Activated CD4-positive, alpha-beta T cell treated with anti-CD3 and anti-CD28 coated beads, Interleukin-2, amount 10 ng/mL, durations not matched to agents 24 days and 14 days (primary cell): ENCODE results near the gene C6orf58. TPM values are rescaled to one million over a fixed set of nuclear protein-coding genes. Genes with fewer than 3 reads are reported as not detected.
"Not testable (repeated sequence)": the region's sequence is repeated elsewhere in the genome, so short reads cannot be mapped to it uniquely, and the experiment has no call there.

Experiments used
- DNase-seq: peaks from one replicate; pipeline ENCODE4 v3.0.0; 2022
- H3K27ac Mint-ChIP-seq: one replicate; pipeline ENCODE4 v1.8.0; 2022; ENCODE audit warnings: mild to moderate bottlenecking, mixed read lengths
- H3K27me3 Mint-ChIP-seq: one replicate; pipeline ENCODE4 v1.8.0; 2022; ENCODE audit warnings: mixed read lengths
- H3K36me3 Mint-ChIP-seq: one replicate; pipeline ENCODE4 v1.8.0; 2022; ENCODE audit warnings: low read depth, mild to moderate bottlenecking, mixed read lengths
- H3K4me1 Mint-ChIP-seq: one replicate; pipeline ENCODE4 v1.8.0; 2021; ENCODE audit warnings: mixed read lengths
- H3K4me3 Mint-ChIP-seq: one replicate; pipeline ENCODE4 v1.8.0; 2022; ENCODE audit warnings: mild to moderate bottlenecking, moderate library complexity, mixed read lengths
- H3K9me3 Mint-ChIP-seq: one replicate; pipeline ENCODE4 v1.8.0; 2021; ENCODE audit warnings: mixed read lengths
- intact Hi-C: fragments of 100-400 bp; cut with micrococcal nuclease; formaldehyde crosslinking; loops from one replicate; pipeline ENCODE4 v1.15.1; 2023
- total RNA-seq: library from RNA; stranded (reverse); gene quantifications from 2 replicates; pipeline ENCODE4 v1.2.3, GENCODE V29; 2022

The C6orf58 gene
- total RNA-seq, 1 donor from 2014 or later = not detected

GRCh38 chr6:127570739-127571389, 6.1 kb upstream of the C6orf58 start:
- Mint-ChIP-seq H3K27me3 (peaks cover 7% of the 10 kb centered on the region), H3K4me1 (peaks cover 10% of the 10 kb centered on the region), H3K4me3 (no peak overlapping the region), H3K9me3 (no peaks in the 10 kb centered on the region), H3K27ac (no peak overlapping the region), H3K36me3 (no peaks in the 10 kb centered on the region)
- DNase-seq = no peak
- intact Hi-C loops = loop anchor here (2.0 kb wide), 1 partner anchor 1086 kb away; no protein-coding TSS in a partner anchor

- H3K4me1 Mint-ChIP-seq = no peaks in the 10 kb centered on the region
- no peak for DNase-seq
- H3K4me3 Mint-ChIP-seq = no peak overlapping the region
- H3K36me3 Mint-ChIP-seq = no peaks in the 10 kb centered on the region
- H3K27me3 Mint-ChIP-seq = peaks cover 20% of the 10 kb centered on the region
- intact Hi-C loops = no loop called here
- no peak overlapping the region for H3K27ac Mint-ChIP-seq
- H3K9me3 Mint-ChIP-seq = no peaks in the 10 kb centered on the region
These were observed 1.9 kb downstream of the C6orf58 start for GRCh38 chr6:127578900-127579299.

GRCh38 chr6:127581576-127581975, 4.6 kb downstream of the C6orf58 start:
- Mint-ChIP-seq H3K4me1 (no peaks in the 10 kb centered on the region), H3K36me3 (no peaks in the 10 kb centered on the region), H3K27ac (no peak overlapping the region), H3K4me3 (no peak overlapping the region), H3K9me3 (no peaks in the 10 kb centered on the region), H3K27me3 (peaks cover 15% of the 10 kb centered on the region)
- no peak for DNase-seq
- intact Hi-C loops = no loop called here

GRCh38 chr6:127582777-127583462, 5.9 kb downstream of the C6orf58 start:
- Mint-ChIP-seq H3K9me3 (no peaks in the 10 kb centered on the region), H3K27ac (no peak overlapping the region), H3K4me3 (no peak overlapping the region), H3K36me3 (no peaks in the 10 kb centered on the region), H3K27me3 (peaks cover 6% of the 10 kb centered on the region), H3K4me1 (no peaks in the 10 kb centered on the region)
- intact Hi-C loops = no loop called here
- DNase-seq = no peak

GRCh38 chr6:127585123-127585522, 8.1 kb downstream of the C6orf58 start:
- intact Hi-C loops = no loop called here
- Mint-ChIP-seq H3K27me3 (peaks cover 6% of the 10 kb centered on the region), H3K36me3 (no peaks in the 10 kb centered on the region), H3K9me3 (no peaks in the 10 kb centered on the region), H3K4me3 (no peak overlapping the region), H3K4me1 (no peaks in the 10 kb centered on the region), H3K27ac (no peak overlapping the region)
- DNase-seq = no peak

GRCh38 chr6:127586372-127586771, 9.4 kb downstream of the C6orf58 start:
- DNase-seq = no peak
- no peaks in the 10 kb centered on the region for H3K36me3 Mint-ChIP-seq
- no peaks in the 10 kb centered on the region for H3K9me3 Mint-ChIP-seq
- intact Hi-C loops = no loop called here
- no peak overlapping the region for H3K4me3 Mint-ChIP-seq
- peaks cover 7% of the 10 kb centered on the region for H3K27me3 Mint-ChIP-seq
- no peaks in the 10 kb centered on the region for H3K4me1 Mint-ChIP-seq
- no peak overlapping the region for H3K27ac Mint-ChIP-seq

- H3K4me3 Mint-ChIP-seq = no peak overlapping the region
- H3K9me3 Mint-ChIP-seq = no peaks in the 10 kb centered on the region
- no peak for DNase-seq
- intact Hi-C loops = no loop called here
- H3K27ac Mint-ChIP-seq = no peak overlapping the region
- peaks cover 7% of the 10 kb centered on the region for H3K27me3 Mint-ChIP-seq
- H3K4me1 Mint-ChIP-seq = no peaks in the 10 kb centered on the region
- no peaks in the 10 kb centered on the region for H3K36me3 Mint-ChIP-seq
These were observed 10.9 kb downstream of the C6orf58 start for GRCh38 chr6:127587875-127588274.

GRCh38 chr6:127589135-127589534, 12.2 kb downstream of the C6orf58 start:
- peaks cover 7% of the 10 kb centered on the region for H3K27me3 Mint-ChIP-seq
- H3K4me3 Mint-ChIP-seq = no peak overlapping the region
- intact Hi-C loops = no loop called here
- no peaks in the 10 kb centered on the region for H3K36me3 Mint-ChIP-seq
- no peak for DNase-seq
- H3K4me1 Mint-ChIP-seq = no peaks in the 10 kb centered on the region
- H3K9me3 Mint-ChIP-seq = no peaks in the 10 kb centered on the region
- H3K27ac Mint-ChIP-seq = no peak overlapping the region

GRCh38 chr6:127590344-127590743, 13.4 kb downstream of the C6orf58 start:
- Mint-ChIP-seq H3K9me3 (no peaks in the 10 kb centered on the region), H3K36me3 (no peaks in the 10 kb centered on the region), H3K27me3 (peaks cover 7% of the 10 kb centered on the region), H3K4me1 (no peaks in the 10 kb centered on the region), H3K27ac (no peak overlapping the region), H3K4me3 (no peak overlapping the region)
- intact Hi-C loops = no loop called here
- DNase-seq = no peak

- DNase-seq = no peak
- Mint-ChIP-seq H3K27me3 (peaks cover 6% of the 10 kb centered on the region), H3K27ac (no peak overlapping the region), H3K36me3 (no peaks in the 10 kb centered on the region), H3K4me3 (peak overlapping the region; percentile 17), H3K4me1 (no peaks in the 10 kb centered on the region), H3K9me3 (no peaks in the 10 kb centered on the region)
- intact Hi-C loops = no loop called here
These were observed 16.0 kb downstream of the C6orf58 start for GRCh38 chr6:127592964-127593363.

GRCh38 chr6:127593456-127593855, 16.5 kb downstream of the C6orf58 start:
- H3K4me3 Mint-ChIP-seq = peak overlapping the region; percentile 17
- H3K4me1 Mint-ChIP-seq, H3K36me3 Mint-ChIP-seq, intact Hi-C loops, DNase-seq, H3K27ac Mint-ChIP-seq, H3K9me3 Mint-ChIP-seq, H3K27me3 Mint-ChIP-seq: not testable (repeated sequence)

GRCh38 chr6:127606131-127606562, 29.2 kb downstream of the C6orf58 start:
- DNase-seq = no peak
- Mint-ChIP-seq H3K9me3 (no peaks in the 10 kb centered on the region), H3K27me3 (peaks cover 9% of the 10 kb centered on the region), H3K4me3 (no peak overlapping the region), H3K36me3 (no peaks in the 10 kb centered on the region), H3K4me1 (no peaks in the 10 kb centered on the region), H3K27ac (no peak overlapping the region)
- intact Hi-C loops = no loop called here

- Mint-ChIP-seq H3K27me3 (peaks cover 6% of the 10 kb centered on the region), H3K27ac (no peak overlapping the region), H3K4me1 (no peaks in the 10 kb centered on the region), H3K36me3 (no peaks in the 10 kb centered on the region), H3K9me3 (no peaks in the 10 kb centered on the region), H3K4me3 (no peak overlapping the region)
- intact Hi-C loops = no loop called here
- no peak for DNase-seq
These were observed 31.7 kb downstream of the C6orf58 start for GRCh38 chr6:127608554-127609270.

- no peaks in the 10 kb centered on the region for H3K36me3 Mint-ChIP-seq
- DNase-seq = no peak
- no peaks in the 10 kb centered on the region for H3K4me1 Mint-ChIP-seq
- peaks cover 3% of the 10 kb centered on the region for H3K27me3 Mint-ChIP-seq
- no peak overlapping the region for H3K27ac Mint-ChIP-seq
- H3K9me3 Mint-ChIP-seq = no peaks in the 10 kb centered on the region
- intact Hi-C loops = no loop called here
- no peak overlapping the region for H3K4me3 Mint-ChIP-seq
These were observed 41.8 kb downstream of the C6orf58 start for GRCh38 chr6:127618729-127619128.
